ENCODE data around the gene MBD3. TPM values are rescaled to one million over a fixed set of nuclear protein-coding genes. Genes with fewer than 3 reads are reported as not detected.

The MBD3 gene
- total RNA-seq, 1 experiment from 2014 or later = 128 TPM

DNA sequence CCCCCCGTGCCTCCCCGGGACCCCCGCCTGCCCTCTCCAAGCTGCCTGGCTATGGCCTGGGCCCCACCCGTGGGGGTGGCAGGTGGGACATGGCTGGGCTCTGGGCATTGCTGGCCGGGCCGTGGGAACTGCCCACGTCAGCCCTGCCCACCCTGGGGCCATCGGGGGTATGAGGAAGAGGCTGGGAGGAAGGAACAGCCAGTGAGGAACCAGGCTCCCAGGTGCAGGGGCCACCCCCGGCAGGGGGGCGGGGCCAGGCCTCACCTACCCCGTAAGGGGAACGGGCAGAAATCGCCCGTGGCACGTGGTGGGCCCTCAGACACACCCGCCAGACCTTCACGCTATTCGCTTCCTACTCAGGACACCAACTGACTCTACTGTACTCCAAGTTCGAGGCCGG is 37.3 kb upstream of the MBD3 start:
- Histone ChIP-seq H4K5ac (ENCODE audit: insufficient read length, low read depth, low read length) (no peak overlapping the region), H4K8ac (replicated peaks; ENCODE audit: insufficient read length, low read depth, low read length) (no peak overlapping the region)

More for the DNA sequence above, 37.3 kb upstream of the MBD3 start:
- H4K91ac ChIP-seq (ENCODE audit: insufficient read length, low read depth, low read length) = no peak overlapping the region
- no CpG with 5 or more reads among the region's 20 CpGs for WGBS (ENCODE audit: extremely low coverage, insufficient read length, low lambda C conversion rate)
- no peak overlapping the region for H2BK120ac ChIP-seq (ENCODE audit: low read depth, low read length, poor library complexity, severe bottlenecking)
- DNase-seq = no peak
- no peaks in the 10 kb centered on the region for H3K4me1 ChIP-seq (ENCODE audit: insufficient read depth, low read length)
- no peak overlapping the region for H3K14ac ChIP-seq (ENCODE audit: insufficient read depth, low read length)
- no peak overlapping the region for H2BK20ac ChIP-seq (ENCODE audit: low read depth, low read length, poor library complexity, severe bottlenecking)
- H3K27ac ChIP-seq (ENCODE audit: insufficient read length, low read depth, low read length) = no peak overlapping the region
- H4K20me1 ChIP-seq (ENCODE audit: control insufficient read depth, insufficient read depth, insufficient read length) = no peaks in the 10 kb centered on the region
- H2BK5ac ChIP-seq (ENCODE audit: insufficient read length, low read length) = no peak overlapping the region
- no peaks in the 10 kb centered on the region for H3K9me3 Mint-ChIP-seq
- no peaks in the 10 kb centered on the region for H3K27me3 ChIP-seq (ENCODE audit: insufficient read depth, low read length)
- TF ChIP-seq, protein P1, sequence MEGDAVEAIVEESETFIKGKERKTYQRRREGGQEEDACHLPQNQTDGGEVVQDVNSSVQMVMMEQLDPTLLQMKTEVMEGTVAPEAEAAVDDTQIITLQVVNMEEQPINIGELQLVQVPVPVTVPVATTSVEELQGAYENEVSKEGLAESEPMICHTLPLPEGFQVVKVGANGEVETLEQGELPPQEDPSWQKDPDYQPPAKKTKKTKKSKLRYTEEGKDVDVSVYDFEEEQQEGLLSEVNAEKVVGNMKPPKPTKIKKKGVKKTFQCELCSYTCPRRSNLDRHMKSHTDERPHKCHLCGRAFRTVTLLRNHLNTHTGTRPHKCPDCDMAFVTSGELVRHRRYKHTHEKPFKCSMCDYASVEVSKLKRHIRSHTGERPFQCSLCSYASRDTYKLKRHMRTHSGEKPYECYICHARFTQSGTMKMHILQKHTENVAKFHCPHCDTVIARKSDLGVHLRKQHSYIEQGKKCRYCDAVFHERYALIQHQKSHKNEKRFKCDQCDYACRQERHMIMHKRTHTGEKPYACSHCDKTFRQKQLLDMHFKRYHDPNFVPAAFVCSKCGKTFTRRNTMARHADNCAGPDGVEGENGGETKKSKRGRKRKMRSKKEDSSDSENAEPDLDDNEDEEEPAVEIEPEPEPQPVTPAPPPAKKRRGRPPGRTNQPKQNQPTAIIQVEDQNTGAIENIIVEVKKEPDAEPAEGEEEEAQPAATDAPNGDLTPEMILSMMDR (conservative IDR thresholded peaks at IDR 0.05) = no peak
- H3K36me3 Mint-ChIP-seq (ENCODE audit: insufficient read depth in 1 of 3, low read depth in 3 of 3) = peaks cover 5 to 38% (median 35%) of the 10 kb centered on the region in 3 experiments; a peak in 6 of 7 replicates
- no peak overlapping the region for H2BK15ac ChIP-seq (ENCODE audit: low read depth, low read length)
- peaks cover 4% of the 10 kb centered on the region for H3K79me1 ChIP-seq (ENCODE audit: insufficient read depth, low read depth, low read length, poor library complexity, severe bottlenecking)
- H2AFZ ChIP-seq (ENCODE audit: low read length) = no peak overlapping the region
- H3K4me2 ChIP-seq (ENCODE audit: insufficient read depth, insufficient read length, low read length) = no peak overlapping the region
- H3K9me3 ChIP-seq (ENCODE audit: control insufficient read depth, low read depth, low read length) = no peaks in the 10 kb centered on the region
- H3K27ac Mint-ChIP-seq = no peak overlapping the region; a peak in 1 of 7 replicates
- no peaks in the 10 kb centered on the region for H3K79me2 ChIP-seq (ENCODE audit: insufficient read depth, low read length)
- H3K23ac ChIP-seq (ENCODE audit: insufficient read length, low read depth, low read length) = no peak overlapping the region
- no peak overlapping the region for H3K56ac ChIP-seq (ENCODE audit: insufficient read length, low read depth, low read length)
- no peak overlapping the region for H3K4me3 Mint-ChIP-seq
- H3K9ac ChIP-seq (ENCODE audit: extremely low read depth, insufficient read length, low read length) = no peak overlapping the region
- H2BK12ac ChIP-seq (ENCODE audit: insufficient read length, low read depth, low read length) = no peak overlapping the region
- no peaks in the 10 kb centered on the region for H3K27me3 Mint-ChIP-seq (ENCODE audit: low read depth)
- H3K18ac ChIP-seq (ENCODE audit: insufficient read length, low read depth, low read length) = no peak overlapping the region
- H3K4me1 Mint-ChIP-seq = no peaks in the 10 kb centered on the region
- no peak overlapping the region for H3T11ph ChIP-seq (ENCODE audit: low read length)
- no peaks in the 10 kb centered on the region for H3K23me2 ChIP-seq (ENCODE audit: insufficient read length, low read depth, low read length, poor library complexity, severe bottlenecking)
- H3K4ac ChIP-seq (ENCODE audit: low read depth, low read length) = no peak overlapping the region
- H2AK5ac ChIP-seq (ENCODE audit: insufficient read length, low read length) = no peak overlapping the region

All from H9 (cell line).